A673 (cell line): ENCODE data around the gene JARID2. TPM values are rescaled to one million over a fixed set of nuclear protein-coding genes. Genes with fewer than 3 reads are reported as not detected.

Experiments
- BruUV-seq: library from RNA; stranded (reverse); fragments of 400-500 nt; replicated peaks from 2 replicates; lab custom pipeline; 2021; lab: Mats Ljungman, UMichigan
- CTCF ChIA-PET: fragments of 300-600 bp; sonication (Branson Sonifier 250); formaldehyde crosslinking; loops from one replicate; lab custom pipeline; 2022; ENCODE audit warnings: antibody characterized with exemption; lab: Charles Lee
- POLR2A ChIA-PET: fragments of 300-600 bp; sonication (Branson Sonifier 250); formaldehyde crosslinking; loops from one replicate; lab custom pipeline; 2022; ENCODE audit warnings: antibody characterized with exemption; ENCODE audit not compliant: low non-redundant PET; lab: Charles Lee
- DNase-seq: peaks from one replicate; pipeline ENCODE4 v3.0.0-alpha.2; 2015; ENCODE audit warnings: low spot score
- H3K27ac ChIP-seq: fragments of 200-600 bp; sonication (generic); 2 replicates; pipeline ENCODE4 v1.5.1; 2016; ENCODE audit warnings: mixed run types, low read depth, mild to moderate bottlenecking, mixed read lengths, antibody characterized with exemption, low read length; ENCODE audit not compliant: poor library complexity, severe bottlenecking
- H3K27me3 ChIP-seq: fragments of 200-600 bp; sonication (generic); replicated peaks from 2 replicates; pipeline ENCODE4 v1.6.1; 2017; ENCODE audit warnings: mixed run types, low read depth, mild to moderate bottlenecking, mixed read lengths, antibody characterized with exemption, low read length; ENCODE audit not compliant: insufficient read depth, poor library complexity
- H3K36me3 ChIP-seq: fragments of 200-600 bp; sonication (generic); 2 replicates; pipeline ENCODE4 v1.6.1; 2016; ENCODE audit warnings: mixed run types, mild to moderate bottlenecking, mixed read lengths, antibody characterized with exemption, low read length; ENCODE audit not compliant: insufficient read depth, poor library complexity, severe bottlenecking
- H3K4me1 ChIP-seq: fragments of 200-600 bp; sonication (generic); 2 replicates; pipeline ENCODE4 v1.6.1; 2017; ENCODE audit warnings: mixed run types, mild to moderate bottlenecking, mixed read lengths, antibody characterized with exemption, low read length; ENCODE audit not compliant: insufficient read depth, poor library complexity, severe bottlenecking
- H3K4me3 ChIP-seq: fragments of 200-600 bp; sonication (generic); 2 replicates; pipeline ENCODE4 v1.5.1; 2016; ENCODE audit warnings: low read depth, mixed run types, mild to moderate bottlenecking, mixed read lengths, low read length; ENCODE audit not compliant: poor library complexity, severe bottlenecking
- H3K9me3 ChIP-seq: fragments of 200-600 bp; sonication (generic); 2 replicates; pipeline ENCODE4 v1.6.1; 2016; ENCODE audit warnings: mixed run types, low read depth, mild to moderate bottlenecking, mixed read lengths, antibody characterized with exemption, low read length; ENCODE audit not compliant: poor library complexity, severe bottlenecking
- CTCF ChIP-seq: fragments of 300-800, 200-600 bp; sonication (generic); conservative IDR thresholded peaks from 2 replicates; pipeline ENCODE4 v1.5.1; 2017; ENCODE audit warnings: low read depth, mild to moderate bottlenecking, antibody characterized with exemption, low read length, moderate library complexity, mixed read lengths
- EZH2 ChIP-seq: fragments of 200-600 bp; sonication (generic); IDR thresholded peaks from 2 replicates; pipeline ENCODE4 v1.6.1; 2017; ENCODE audit warnings: borderline replicate concordance, low read depth, mild to moderate bottlenecking, mixed read lengths, antibody characterized with exemption, low read length; ENCODE audit not compliant: poor library complexity, severe bottlenecking
- intact Hi-C: fragments of 100-400 bp; cut with micrococcal nuclease; formaldehyde crosslinking; loops from one replicate; pipeline ENCODE4 v1.10.0; 2022; ENCODE audit not compliant: unreplicated experiment
- total RNA-seq: library from RNA; stranded (reverse); gene quantifications from 2 replicates; pipeline ENCODE4 v1.2.3, GENCODE V29; 2021

The JARID2 gene
- total RNA-seq, 1 experiment from 2014 or later, result 29.4 TPM

GRCh38 chr6:15372932-15373331, 127.1 kb downstream of the JARID2 start:
- H3K9me3 ChIP-seq, result no peaks in the 10 kb centered on the region
- CTCF ChIA-PET, result no interaction called here
- no peaks in the 10 kb centered on the region for H3K27me3 ChIP-seq
- H3K36me3 ChIP-seq, result no peaks in the 10 kb centered on the region
- no peak overlapping the region for H3K27ac ChIP-seq
- peaks cover 35% of the 10 kb centered on the region for H3K4me1 ChIP-seq
- no peak overlapping the region for H3K4me3 ChIP-seq
- intact Hi-C loops, result no loop called here
- no peak for TF ChIP-seq CTCF
- TF ChIP-seq EZH2, result no peak
- DNase-seq, result no peak
- POLR2A ChIA-PET, result no interaction called here
- BruUV-seq, result no TSS peak

GRCh38 chr6:15374119-15374518, 128.2 kb downstream of the JARID2 start:
- DNase-seq, result no peak
- ChIA-PET CTCF (no interaction called here), POLR2A (no interaction called here)
- Histone ChIP-seq H3K4me1 (peaks cover 25% of the 10 kb centered on the region), H3K9me3 (no peaks in the 10 kb centered on the region), H3K4me3 (no peak overlapping the region), H3K27me3 (no peaks in the 10 kb centered on the region), H3K27ac (no peak overlapping the region), H3K36me3 (no peaks in the 10 kb centered on the region)
- no TSS peak for BruUV-seq
- TF ChIP-seq EZH2 (no peak), CTCF (no peak)
- intact Hi-C loops, result no loop called here

- BruUV-seq, result no TSS peak
- no peaks in the 10 kb centered on the region for H3K9me3 ChIP-seq
- DNase-seq, result no peak
- H3K27me3 ChIP-seq, result no peaks in the 10 kb centered on the region
- H3K4me3 ChIP-seq, result no peak overlapping the region
- H3K27ac ChIP-seq, result no peak overlapping the region
- no peaks in the 10 kb centered on the region for H3K36me3 ChIP-seq
- intact Hi-C loops, result no loop called here
- H3K4me1 ChIP-seq, result peaks cover 16% of the 10 kb centered on the region
- CTCF ChIA-PET, result no interaction called here
- TF ChIP-seq EZH2 (no peak), CTCF (no peak)
- POLR2A ChIA-PET, result no interaction called here
Measured at GRCh38 chr6:15375018-15375417, 129.1 kb downstream of the JARID2 start.
